Erythroblast (primary cell): ENCODE measurements around the gene CDC42BPG.

Source experiments
- GATA1 ChIP-seq: IDR thresholded peaks from 2 replicates; pipeline ENCODE4 v1.6.1; 2011; ENCODE audit warnings: low read depth, mild to moderate bottlenecking, control low read depth, low read length, moderate library complexity
- POLR2A ChIP-seq: IDR thresholded peaks from 2 replicates; pipeline ENCODE4 v1.6.1; 2011; ENCODE audit warnings: mild to moderate bottlenecking, low read length

GRCh38 chr11:64786308-64786707, 58.1 kb downstream of the CDC42BPG start:
- TF ChIP-seq POLR2A = no peak
- no peak for TF ChIP-seq GATA1
